ENCODE data around the gene RBX1. TPM values are rescaled to one million over a fixed set of nuclear protein-coding genes. Genes with fewer than 3 reads are reported as not detected.

The RBX1 gene
- total and polyA plus RNA-seq, 2 experiments from 2014 or later, result 31.7 to 340 TPM

GRCh38 chr22:41003976-41004375, 52.8 kb downstream of the RBX1 start:
- Mint-ChIP-seq H3K9me3 (peaks cover 3% of the 10 kb centered on the region; the same call in 1 of the 3 replicates), H3K27me3 (ENCODE audit: insufficient read depth, low read depth, poor library complexity) (peaks cover 2% of the 10 kb centered on the region), H3K4me3 (no peak overlapping the region), H3K27ac (no peak overlapping the region), H3K4me1 (peaks cover 4% of the 10 kb centered on the region; the same call in 2 of the 3 replicates), H3K36me3 (ENCODE audit: low read depth) (no peaks in the 10 kb centered on the region)
- no peak overlapping the region for H3K4me2 ChIP-seq
- no peak for ATAC-seq
- no peaks in the 10 kb centered on the region for H3K36me3 ChIP-seq (ENCODE audit: insufficient read depth)
- H4K20me1 ChIP-seq (replicated peaks; ENCODE audit: insufficient read depth), result no peaks in the 10 kb centered on the region
- H3K27ac ChIP-seq (ENCODE audit: low read depth), result no peak overlapping the region
- no peaks in the 10 kb centered on the region for H3K27me3 ChIP-seq (ENCODE audit: insufficient read depth)
- H3K79me2 ChIP-seq (replicated peaks; ENCODE audit: insufficient read depth), result no peaks in the 10 kb centered on the region
- H3K4me1 ChIP-seq (ENCODE audit: insufficient read depth), result peaks cover 5% of the 10 kb centered on the region; the same call in 1 of the 2 replicates
- no peak for DNase-seq (ENCODE audit: low spot score)
- no peak overlapping the region for H3K4me3 ChIP-seq
- H2AFZ ChIP-seq, result no peak overlapping the region
- TF ChIP-seq, protein P1, sequence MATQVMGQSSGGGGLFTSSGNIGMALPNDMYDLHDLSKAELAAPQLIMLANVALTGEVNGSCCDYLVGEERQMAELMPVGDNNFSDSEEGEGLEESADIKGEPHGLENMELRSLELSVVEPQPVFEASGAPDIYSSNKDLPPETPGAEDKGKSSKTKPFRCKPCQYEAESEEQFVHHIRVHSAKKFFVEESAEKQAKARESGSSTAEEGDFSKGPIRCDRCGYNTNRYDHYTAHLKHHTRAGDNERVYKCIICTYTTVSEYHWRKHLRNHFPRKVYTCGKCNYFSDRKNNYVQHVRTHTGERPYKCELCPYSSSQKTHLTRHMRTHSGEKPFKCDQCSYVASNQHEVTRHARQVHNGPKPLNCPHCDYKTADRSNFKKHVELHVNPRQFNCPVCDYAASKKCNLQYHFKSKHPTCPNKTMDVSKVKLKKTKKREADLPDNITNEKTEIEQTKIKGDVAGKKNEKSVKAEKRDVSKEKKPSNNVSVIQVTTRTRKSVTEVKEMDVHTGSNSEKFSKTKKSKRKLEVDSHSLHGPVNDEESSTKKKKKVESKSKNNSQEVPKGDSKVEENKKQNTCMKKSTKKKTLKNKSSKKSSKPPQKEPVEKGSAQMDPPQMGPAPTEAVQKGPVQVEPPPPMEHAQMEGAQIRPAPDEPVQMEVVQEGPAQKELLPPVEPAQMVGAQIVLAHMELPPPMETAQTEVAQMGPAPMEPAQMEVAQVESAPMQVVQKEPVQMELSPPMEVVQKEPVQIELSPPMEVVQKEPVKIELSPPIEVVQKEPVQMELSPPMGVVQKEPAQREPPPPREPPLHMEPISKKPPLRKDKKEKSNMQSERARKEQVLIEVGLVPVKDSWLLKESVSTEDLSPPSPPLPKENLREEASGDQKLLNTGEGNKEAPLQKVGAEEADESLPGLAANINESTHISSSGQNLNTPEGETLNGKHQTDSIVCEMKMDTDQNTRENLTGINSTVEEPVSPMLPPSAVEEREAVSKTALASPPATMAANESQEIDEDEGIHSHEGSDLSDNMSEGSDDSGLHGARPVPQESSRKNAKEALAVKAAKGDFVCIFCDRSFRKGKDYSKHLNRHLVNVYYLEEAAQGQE (IDR thresholded peaks at IDR 0.05; ENCODE audit: unreplicated experiment), result no peak
- H3K9me2 ChIP-seq (ENCODE audit: insufficient read depth), result no peaks in the 10 kb centered on the region
- H3F3A ChIP-seq (replicated peaks; ENCODE audit: low read depth), result no peaks in the 10 kb centered on the region

GRCh38 chr22:41009222-41009948, 58.2 kb downstream of the RBX1 start:
- Histone ChIP-seq H3K79me2 (replicated peaks; ENCODE audit: insufficient read depth) (no peaks in the 10 kb centered on the region), H3K9me2 (ENCODE audit: insufficient read depth) (no peaks in the 10 kb centered on the region), H3K4me2 (no peak overlapping the region), H2AFZ (peak overlapping the region; percentile 96), H3K36me3 (ENCODE audit: insufficient read depth) (no peaks in the 10 kb centered on the region), H3K27ac (ENCODE audit: low read depth) (no peak overlapping the region), H4K20me1 (replicated peaks; ENCODE audit: insufficient read depth) (no peaks in the 10 kb centered on the region), H3F3A (replicated peaks; ENCODE audit: low read depth) (no peaks in the 10 kb centered on the region), H3K4me3 (no peak overlapping the region), H3K4me1 (ENCODE audit: insufficient read depth) (no peaks in the 10 kb centered on the region), H3K27me3 (ENCODE audit: insufficient read depth) (no peaks in the 10 kb centered on the region)
- Mint-ChIP-seq H3K27ac (no peak overlapping the region), H3K36me3 (ENCODE audit: low read depth) (no peaks in the 10 kb centered on the region), H3K27me3 (ENCODE audit: insufficient read depth, low read depth, poor library complexity) (peaks cover 10% of the 10 kb centered on the region), H3K9me3 (no peaks in the 10 kb centered on the region), H3K4me3 (no peak overlapping the region), H3K4me1 (peaks cover 6% of the 10 kb centered on the region; the same call in 1 of the 3 replicates)
- peak; percentile 80 for ATAC-seq
- no peak for DNase-seq (ENCODE audit: low spot score)
- TF ChIP-seq ZNF331 (CRISPR knock-in tag; IDR thresholded peaks at IDR 0.05; ENCODE audit: low read depth) (no peak), EZH2 (IDR thresholded peaks at IDR 0.05; ENCODE audit: low read depth, unreplicated experiment) (no peak), NANOG (IDR thresholded peaks at IDR 0.05; ENCODE audit: borderline replicate concordance) (no peak), POLR2AphosphoS5 (IDR thresholded peaks at IDR 0.05; ENCODE audit: low read depth) (no peak), STAT1 (IDR thresholded peaks at IDR 0.05; ENCODE audit: unreplicated experiment) (no peak), CREB1 (CRISPR knock-in tag; IDR thresholded peaks at IDR 0.05; ENCODE audit: low read depth) (no peak), ZNF114 (CRISPR knock-in tag; IDR thresholded peaks at IDR 0.05) (no peak)
- TF ChIP-seq, protein P2, sequence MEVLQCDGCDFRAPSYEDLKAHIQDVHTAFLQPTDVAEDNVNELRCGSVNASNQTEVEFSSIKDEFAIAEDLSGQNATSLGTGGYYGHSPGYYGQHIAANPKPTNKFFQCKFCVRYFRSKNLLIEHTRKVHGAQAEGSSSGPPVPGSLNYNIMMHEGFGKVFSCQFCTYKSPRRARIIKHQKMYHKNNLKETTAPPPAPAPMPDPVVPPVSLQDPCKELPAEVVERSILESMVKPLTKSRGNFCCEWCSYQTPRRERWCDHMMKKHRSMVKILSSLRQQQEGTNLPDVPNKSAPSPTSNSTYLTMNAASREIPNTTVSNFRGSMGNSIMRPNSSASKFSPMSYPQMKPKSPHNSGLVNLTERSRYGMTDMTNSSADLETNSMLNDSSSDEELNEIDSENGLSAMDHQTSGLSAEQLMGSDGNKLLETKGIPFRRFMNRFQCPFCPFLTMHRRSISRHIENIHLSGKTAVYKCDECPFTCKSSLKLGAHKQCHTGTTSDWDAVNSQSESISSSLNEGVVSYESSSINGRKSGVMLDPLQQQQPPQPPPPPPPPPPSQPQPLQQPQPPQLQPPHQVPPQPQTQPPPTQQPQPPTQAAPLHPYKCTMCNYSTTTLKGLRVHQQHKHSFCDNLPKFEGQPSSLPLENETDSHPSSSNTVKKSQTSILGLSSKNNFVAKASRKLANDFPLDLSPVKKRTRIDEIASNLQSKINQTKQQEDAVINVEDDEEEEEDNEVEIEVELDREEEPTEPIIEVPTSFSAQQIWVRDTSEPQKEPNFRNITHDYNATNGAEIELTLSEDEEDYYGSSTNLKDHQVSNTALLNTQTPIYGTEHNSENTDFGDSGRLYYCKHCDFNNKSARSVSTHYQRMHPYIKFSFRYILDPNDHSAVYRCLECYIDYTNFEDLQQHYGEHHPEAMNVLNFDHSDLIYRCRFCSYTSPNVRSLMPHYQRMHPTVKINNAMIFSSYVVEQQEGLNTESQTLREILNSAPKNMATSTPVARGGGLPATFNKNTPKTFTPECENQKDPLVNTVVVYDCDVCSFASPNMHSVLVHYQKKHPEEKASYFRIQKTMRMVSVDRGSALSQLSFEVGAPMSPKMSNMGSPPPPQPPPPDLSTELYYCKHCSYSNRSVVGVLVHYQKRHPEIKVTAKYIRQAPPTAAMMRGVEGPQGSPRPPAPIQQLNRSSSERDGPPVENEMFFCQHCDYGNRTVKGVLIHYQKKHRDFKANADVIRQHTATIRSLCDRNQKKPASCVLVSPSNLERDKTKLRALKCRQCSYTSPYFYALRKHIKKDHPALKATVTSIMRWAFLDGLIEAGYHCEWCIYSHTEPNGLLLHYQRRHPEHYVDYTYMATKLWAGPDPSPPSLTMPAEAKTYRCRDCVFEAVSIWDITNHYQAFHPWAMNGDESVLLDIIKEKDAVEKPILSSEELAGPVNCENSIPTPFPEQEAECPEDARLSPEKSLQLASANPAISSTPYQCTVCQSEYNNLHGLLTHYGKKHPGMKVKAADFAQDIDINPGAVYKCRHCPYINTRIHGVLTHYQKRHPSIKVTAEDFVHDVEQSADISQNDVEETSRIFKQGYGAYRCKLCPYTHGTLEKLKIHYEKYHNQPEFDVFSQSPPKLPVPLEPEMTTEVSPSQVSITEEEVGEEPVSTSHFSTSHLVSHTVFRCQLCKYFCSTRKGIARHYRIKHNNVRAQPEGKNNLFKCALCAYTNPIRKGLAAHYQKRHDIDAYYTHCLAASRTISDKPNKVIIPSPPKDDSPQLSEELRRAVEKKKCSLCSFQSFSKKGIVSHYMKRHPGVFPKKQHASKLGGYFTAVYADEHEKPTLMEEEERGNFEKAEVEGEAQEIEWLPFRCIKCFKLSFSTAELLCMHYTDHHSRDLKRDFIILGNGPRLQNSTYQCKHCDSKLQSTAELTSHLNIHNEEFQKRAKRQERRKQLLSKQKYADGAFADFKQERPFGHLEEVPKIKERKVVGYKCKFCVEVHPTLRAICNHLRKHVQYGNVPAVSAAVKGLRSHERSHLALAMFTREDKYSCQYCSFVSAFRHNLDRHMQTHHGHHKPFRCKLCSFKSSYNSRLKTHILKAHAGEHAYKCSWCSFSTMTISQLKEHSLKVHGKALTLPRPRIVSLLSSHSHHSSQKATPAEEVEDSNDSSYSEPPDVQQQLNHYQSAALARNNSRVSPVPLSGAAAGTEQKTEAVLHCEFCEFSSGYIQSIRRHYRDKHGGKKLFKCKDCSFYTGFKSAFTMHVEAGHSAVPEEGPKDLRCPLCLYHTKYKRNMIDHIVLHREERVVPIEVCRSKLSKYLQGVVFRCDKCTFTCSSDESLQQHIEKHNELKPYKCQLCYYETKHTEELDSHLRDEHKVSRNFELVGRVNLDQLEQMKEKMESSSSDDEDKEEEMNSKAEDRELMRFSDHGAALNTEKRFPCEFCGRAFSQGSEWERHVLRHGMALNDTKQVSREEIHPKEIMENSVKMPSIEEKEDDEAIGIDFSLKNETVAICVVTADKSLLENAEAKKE (CRISPR knock-in tag; IDR thresholded peaks at IDR 0.05), result no peak
- TF ChIP-seq, protein P3, sequence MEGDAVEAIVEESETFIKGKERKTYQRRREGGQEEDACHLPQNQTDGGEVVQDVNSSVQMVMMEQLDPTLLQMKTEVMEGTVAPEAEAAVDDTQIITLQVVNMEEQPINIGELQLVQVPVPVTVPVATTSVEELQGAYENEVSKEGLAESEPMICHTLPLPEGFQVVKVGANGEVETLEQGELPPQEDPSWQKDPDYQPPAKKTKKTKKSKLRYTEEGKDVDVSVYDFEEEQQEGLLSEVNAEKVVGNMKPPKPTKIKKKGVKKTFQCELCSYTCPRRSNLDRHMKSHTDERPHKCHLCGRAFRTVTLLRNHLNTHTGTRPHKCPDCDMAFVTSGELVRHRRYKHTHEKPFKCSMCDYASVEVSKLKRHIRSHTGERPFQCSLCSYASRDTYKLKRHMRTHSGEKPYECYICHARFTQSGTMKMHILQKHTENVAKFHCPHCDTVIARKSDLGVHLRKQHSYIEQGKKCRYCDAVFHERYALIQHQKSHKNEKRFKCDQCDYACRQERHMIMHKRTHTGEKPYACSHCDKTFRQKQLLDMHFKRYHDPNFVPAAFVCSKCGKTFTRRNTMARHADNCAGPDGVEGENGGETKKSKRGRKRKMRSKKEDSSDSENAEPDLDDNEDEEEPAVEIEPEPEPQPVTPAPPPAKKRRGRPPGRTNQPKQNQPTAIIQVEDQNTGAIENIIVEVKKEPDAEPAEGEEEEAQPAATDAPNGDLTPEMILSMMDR (conservative IDR thresholded peaks at IDR 0.05; ENCODE audit: low read depth in 2 of 2), result no peak
